HepG2 (cell line): ENCODE data around the gene NABP2. TPM values are rescaled to one million over a fixed set of nuclear protein-coding genes. Genes with fewer than 3 reads are reported as not detected.

ENCODE experiments used
- FOXM1 ChIP-seq: sonication (generic); formaldehyde crosslinking; IDR thresholded peaks from 2 replicates; pipeline ENCODE4 v1.5.0; 2020; ENCODE audit warnings: missing genetic modification reagents
- MLLT10 ChIP-seq: sonication (generic); formaldehyde crosslinking; IDR thresholded peaks from 2 replicates; pipeline ENCODE4 v1.4.0; 2020; ENCODE audit warnings: missing genetic modification reagents
- NCOA5 ChIP-seq: sonication (generic); formaldehyde crosslinking; IDR thresholded peaks from 2 replicates; pipeline ENCODE4 v1.4.0; 2020; ENCODE audit warnings: missing genetic modification reagents
- NFE2 ChIP-seq: sonication (generic); formaldehyde crosslinking; IDR thresholded peaks from 2 replicates; pipeline ENCODE4 v1.4.0; 2020; ENCODE audit warnings: missing genetic modification reagents
- SAFB2 ChIP-seq: sonication (generic); formaldehyde crosslinking; IDR thresholded peaks from 2 replicates; pipeline ENCODE4 v1.5.1; 2020; ENCODE audit warnings: missing genetic modification reagents, low read depth, mild to moderate bottlenecking, borderline replicate concordance
- SCMH1 ChIP-seq: sonication (generic); formaldehyde crosslinking; IDR thresholded peaks from 2 replicates; pipeline ENCODE4 v1.9.0; 2021; ENCODE audit warnings: missing genetic modification reagents, mild to moderate bottlenecking, borderline replicate concordance
- SPEN ChIP-seq: sonication (generic); formaldehyde crosslinking; IDR thresholded peaks from 2 replicates; pipeline ENCODE4 v1.5.1; 2020; ENCODE audit warnings: low read depth, mild to moderate bottlenecking, missing genetic modification reagents
- TAF15 ChIP-seq: fragments of 200-400 bp; formaldehyde crosslinking; IDR thresholded peaks from one replicate; pipeline ENCODE4 v1.6.1; 2018; ENCODE audit warnings: mild to moderate bottlenecking, low read depth, low read length; ENCODE audit not compliant: poor library complexity, severe bottlenecking
- ZBTB38 ChIP-seq: sonication (generic); formaldehyde crosslinking; IDR thresholded peaks from 2 replicates; pipeline ENCODE4 v1.5.1; 2020; ENCODE audit warnings: mild to moderate bottlenecking, missing genetic modification reagents
- ZFP36L1 ChIP-seq: sonication (generic); formaldehyde crosslinking; IDR thresholded peaks from 2 replicates; pipeline ENCODE4 v1.8.0; 2022; ENCODE audit warnings: mild to moderate bottlenecking, missing genetic modification reagents, moderate library complexity
- ZNF20 ChIP-seq: sonication (generic); formaldehyde crosslinking; IDR thresholded peaks from 2 replicates; pipeline ENCODE4 v1.4.0; 2020; ENCODE audit warnings: mild to moderate bottlenecking, moderate library complexity, missing genetic modification reagents
- ZNF326 ChIP-seq: sonication (generic); formaldehyde crosslinking; IDR thresholded peaks from 2 replicates; pipeline ENCODE4 v1.4.0; 2020; ENCODE audit warnings: missing genetic modification reagents, borderline replicate concordance
- ZNF329 ChIP-seq: sonication (generic); formaldehyde crosslinking; IDR thresholded peaks from 2 replicates; pipeline ENCODE4 v1.9.0; 2021; ENCODE audit warnings: low read depth, mild to moderate bottlenecking, missing genetic modification reagents
- ZNF569 ChIP-seq: sonication (generic); formaldehyde crosslinking; IDR thresholded peaks from 2 replicates; pipeline ENCODE4 v1.5.0; 2020; ENCODE audit warnings: mild to moderate bottlenecking, missing genetic modification reagents, moderate library complexity, borderline replicate concordance
- ZNF577 ChIP-seq: sonication (generic); formaldehyde crosslinking; IDR thresholded peaks from 2 replicates; pipeline ENCODE4 v1.4.0; 2020; ENCODE audit warnings: mild to moderate bottlenecking, low read depth, missing genetic modification reagents, borderline replicate concordance
- polyA plus RNA-seq, 8 experiments: library from polyadenylated mRNA; depleted of rRNA in 3 of 8; stranded (reverse) in 7 of 8; unstranded in 1 of 8; fragments of >200 nt; fragmentation: Illumina TruSeq in 4 of 8; extraction: Trizol in 4 of 8; gene quantifications; 2 replicates each; pipeline versions ENCODE4 v1.2.1 to v1.2.3, GENCODE V29; 2011 to 2016; ENCODE audit warnings: low read depth in 4 of 8, missing spikeins in 1 of 8, mixed read lengths in 1 of 8; ENCODE audit not compliant: insufficient read depth in 1 of 8
- total RNA-seq, 5 experiments: library from RNA; depleted of rRNA; stranded (reverse); fragments of >200 nt; fragmentation: Illumina TruSeq; extraction: Trizol; gene quantifications; 2 replicates each; pipeline ENCODE4 v1.2.3, GENCODE V29; 2016; ENCODE audit warnings: low read depth in 1 of 5
- TF ChIP-seq, protein P1 (sequence below): sonication (generic); formaldehyde crosslinking; IDR thresholded peaks from 2 replicates; pipeline ENCODE4 v1.5.1; 2020; ENCODE audit warnings: mild to moderate bottlenecking, moderate library complexity, missing genetic modification reagents
- TF ChIP-seq, protein P2 (sequence below): sonication (generic); formaldehyde crosslinking; conservative IDR thresholded peaks from 2 replicates; pipeline ENCODE4 v1.4.0; 2020; ENCODE audit warnings: missing genetic modification reagents
- TF ChIP-seq, protein P3 (sequence below): sonication (generic); formaldehyde crosslinking; conservative IDR thresholded peaks from 2 replicates; pipeline ENCODE4 v1.4.0; 2020; ENCODE audit warnings: missing genetic modification reagents
- TF ChIP-seq, protein P4 (sequence below): sonication (generic); formaldehyde crosslinking; IDR thresholded peaks from 2 replicates; pipeline ENCODE4 v1.5.1; 2020; ENCODE audit warnings: missing genetic modification reagents, mild to moderate bottlenecking, borderline replicate concordance
- TF ChIP-seq, protein P5 (sequence below): sonication (generic); formaldehyde crosslinking; IDR thresholded peaks from 2 replicates; pipeline ENCODE4 v1.4.0; 2020; ENCODE audit warnings: mild to moderate bottlenecking, missing genetic modification reagents

Gene NABP2
- total and polyA plus RNA-seq, 2 of the 13 experiments (the other 11 are each of a cell fraction or from before 2014, with no cell fraction given) = 33.2 to 35.5 TPM

- TF ChIP-seq, protein P1, sequence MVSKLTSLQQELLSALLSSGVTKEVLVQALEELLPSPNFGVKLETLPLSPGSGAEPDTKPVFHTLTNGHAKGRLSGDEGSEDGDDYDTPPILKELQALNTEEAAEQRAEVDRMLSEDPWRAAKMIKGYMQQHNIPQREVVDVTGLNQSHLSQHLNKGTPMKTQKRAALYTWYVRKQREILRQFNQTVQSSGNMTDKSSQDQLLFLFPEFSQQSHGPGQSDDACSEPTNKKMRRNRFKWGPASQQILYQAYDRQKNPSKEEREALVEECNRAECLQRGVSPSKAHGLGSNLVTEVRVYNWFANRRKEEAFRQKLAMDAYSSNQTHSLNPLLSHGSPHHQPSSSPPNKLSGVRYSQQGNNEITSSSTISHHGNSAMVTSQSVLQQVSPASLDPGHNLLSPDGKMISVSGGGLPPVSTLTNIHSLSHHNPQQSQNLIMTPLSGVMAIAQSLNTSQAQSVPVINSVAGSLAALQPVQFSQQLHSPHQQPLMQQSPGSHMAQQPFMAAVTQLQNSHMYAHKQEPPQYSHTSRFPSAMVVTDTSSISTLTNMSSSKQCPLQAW (CRISPR knock-in tag) = no peak
- TF ChIP-seq SPEN (CRISPR knock-in tag) (no peak), NFE2 (CRISPR knock-in tag) (no peak), SAFB2 (CRISPR knock-in tag) (no peak; the same call in 1 of the 2 replicates), FOXM1 (CRISPR knock-in tag) (no peak), ZNF326 (CRISPR knock-in tag) (no peak), ZNF329 (CRISPR knock-in tag) (no peak), ZNF569 (CRISPR knock-in tag) (no peak), ZBTB38 (CRISPR knock-in tag) (no peak), SCMH1 (CRISPR knock-in tag) (no peak), ZNF577 (CRISPR knock-in tag) (no peak), ZNF20 (CRISPR knock-in tag) (no peak), ZFP36L1 (no peak), MLLT10 (CRISPR knock-in tag) (no peak), NCOA5 (no peak), TAF15 (no peak)
- TF ChIP-seq, protein P2, sequence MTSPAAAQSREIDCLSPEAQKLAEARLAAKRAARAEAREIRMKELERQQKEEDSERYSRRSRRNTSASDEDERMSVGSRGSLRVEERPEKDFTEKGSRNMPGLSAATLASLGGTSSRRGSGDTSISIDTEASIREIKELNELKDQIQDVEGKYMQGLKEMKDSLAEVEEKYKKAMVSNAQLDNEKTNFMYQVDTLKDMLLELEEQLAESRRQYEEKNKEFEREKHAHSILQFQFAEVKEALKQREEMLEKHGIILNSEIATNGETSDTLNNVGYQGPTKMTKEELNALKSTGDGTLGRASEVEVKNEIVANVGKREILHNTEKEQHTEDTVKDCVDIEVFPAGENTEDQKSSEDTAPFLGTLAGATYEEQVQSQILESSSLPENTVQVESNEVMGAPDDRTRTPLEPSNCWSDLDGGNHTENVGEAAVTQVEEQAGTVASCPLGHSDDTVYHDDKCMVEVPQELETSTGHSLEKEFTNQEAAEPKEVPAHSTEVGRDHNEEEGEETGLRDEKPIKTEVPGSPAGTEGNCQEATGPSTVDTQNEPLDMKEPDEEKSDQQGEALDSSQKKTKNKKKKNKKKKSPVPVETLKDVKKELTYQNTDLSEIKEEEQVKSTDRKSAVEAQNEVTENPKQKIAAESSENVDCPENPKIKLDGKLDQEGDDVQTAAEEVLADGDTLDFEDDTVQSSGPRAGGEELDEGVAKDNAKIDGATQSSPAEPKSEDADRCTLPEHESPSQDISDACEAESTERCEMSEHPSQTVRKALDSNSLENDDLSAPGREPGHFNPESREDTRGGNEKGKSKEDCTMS (CRISPR knock-in tag) = no peak
- TF ChIP-seq, protein P3, sequence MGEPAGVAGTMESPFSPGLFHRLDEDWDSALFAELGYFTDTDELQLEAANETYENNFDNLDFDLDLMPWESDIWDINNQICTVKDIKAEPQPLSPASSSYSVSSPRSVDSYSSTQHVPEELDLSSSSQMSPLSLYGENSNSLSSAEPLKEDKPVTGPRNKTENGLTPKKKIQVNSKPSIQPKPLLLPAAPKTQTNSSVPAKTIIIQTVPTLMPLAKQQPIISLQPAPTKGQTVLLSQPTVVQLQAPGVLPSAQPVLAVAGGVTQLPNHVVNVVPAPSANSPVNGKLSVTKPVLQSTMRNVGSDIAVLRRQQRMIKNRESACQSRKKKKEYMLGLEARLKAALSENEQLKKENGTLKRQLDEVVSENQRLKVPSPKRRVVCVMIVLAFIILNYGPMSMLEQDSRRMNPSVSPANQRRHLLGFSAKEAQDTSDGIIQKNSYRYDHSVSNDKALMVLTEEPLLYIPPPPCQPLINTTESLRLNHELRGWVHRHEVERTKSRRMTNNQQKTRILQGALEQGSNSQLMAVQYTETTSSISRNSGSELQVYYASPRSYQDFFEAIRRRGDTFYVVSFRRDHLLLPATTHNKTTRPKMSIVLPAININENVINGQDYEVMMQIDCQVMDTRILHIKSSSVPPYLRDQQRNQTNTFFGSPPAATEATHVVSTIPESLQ (CRISPR knock-in tag) = no peak
- TF ChIP-seq, protein P4, sequence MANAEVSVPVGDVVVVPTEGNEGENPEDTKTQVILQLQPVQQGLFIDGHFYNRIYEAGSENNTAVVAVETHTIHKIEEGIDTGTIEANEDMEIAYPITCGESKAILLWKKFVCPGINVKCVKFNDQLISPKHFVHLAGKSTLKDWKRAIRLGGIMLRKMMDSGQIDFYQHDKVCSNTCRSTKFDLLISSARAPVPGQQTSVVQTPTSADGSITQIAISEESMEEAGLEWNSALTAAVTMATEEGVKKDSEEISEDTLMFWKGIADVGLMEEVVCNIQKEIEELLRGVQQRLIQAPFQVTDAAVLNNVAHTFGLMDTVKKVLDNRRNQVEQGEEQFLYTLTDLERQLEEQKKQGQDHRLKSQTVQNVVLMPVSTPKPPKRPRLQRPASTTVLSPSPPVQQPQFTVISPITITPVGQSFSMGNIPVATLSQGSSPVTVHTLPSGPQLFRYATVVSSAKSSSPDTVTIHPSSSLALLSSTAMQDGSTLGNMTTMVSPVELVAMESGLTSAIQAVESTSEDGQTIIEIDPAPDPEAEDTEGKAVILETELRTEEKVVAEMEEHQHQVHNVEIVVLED = no peak; the same call in 1 of the 2 replicates
- TF ChIP-seq, protein P5, sequence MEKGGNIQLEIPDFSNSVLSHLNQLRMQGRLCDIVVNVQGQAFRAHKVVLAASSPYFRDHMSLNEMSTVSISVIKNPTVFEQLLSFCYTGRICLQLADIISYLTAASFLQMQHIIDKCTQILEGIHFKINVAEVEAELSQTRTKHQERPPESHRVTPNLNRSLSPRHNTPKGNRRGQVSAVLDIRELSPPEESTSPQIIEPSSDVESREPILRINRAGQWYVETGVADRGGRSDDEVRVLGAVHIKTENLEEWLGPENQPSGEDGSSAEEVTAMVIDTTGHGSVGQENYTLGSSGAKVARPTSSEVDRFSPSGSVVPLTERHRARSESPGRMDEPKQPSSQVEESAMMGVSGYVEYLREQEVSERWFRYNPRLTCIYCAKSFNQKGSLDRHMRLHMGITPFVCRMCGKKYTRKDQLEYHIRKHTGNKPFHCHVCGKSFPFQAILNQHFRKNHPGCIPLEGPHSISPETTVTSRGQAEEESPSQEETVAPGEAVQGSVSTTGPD = peak; percentile 49; the same call in 1 of the 2 replicates
These were observed 34.0 kb upstream of the NABP2 start (continued) for GRCh38 chr12:56189918-56190694.
